Stimulated activated CD4-positive, alpha-beta T cell treated with anti-CD3 and anti-CD28 coated beads, TNF-alpha, amount 100 ng/mL, for 4 hours (primary cell): ENCODE measurements around the gene ORC2.
"Not testable (repeated sequence)": the region's sequence is repeated elsewhere in the genome, so short reads cannot be mapped to it uniquely, and the experiment has no call there.

Experiments used
- DNase-seq, 3 experiments: peaks; one replicate each; pipeline ENCODE4 v3.0.0-alpha.2; 2020; ENCODE audit warnings: low read depth in 3 of 3

ORC2 gene

DNA sequence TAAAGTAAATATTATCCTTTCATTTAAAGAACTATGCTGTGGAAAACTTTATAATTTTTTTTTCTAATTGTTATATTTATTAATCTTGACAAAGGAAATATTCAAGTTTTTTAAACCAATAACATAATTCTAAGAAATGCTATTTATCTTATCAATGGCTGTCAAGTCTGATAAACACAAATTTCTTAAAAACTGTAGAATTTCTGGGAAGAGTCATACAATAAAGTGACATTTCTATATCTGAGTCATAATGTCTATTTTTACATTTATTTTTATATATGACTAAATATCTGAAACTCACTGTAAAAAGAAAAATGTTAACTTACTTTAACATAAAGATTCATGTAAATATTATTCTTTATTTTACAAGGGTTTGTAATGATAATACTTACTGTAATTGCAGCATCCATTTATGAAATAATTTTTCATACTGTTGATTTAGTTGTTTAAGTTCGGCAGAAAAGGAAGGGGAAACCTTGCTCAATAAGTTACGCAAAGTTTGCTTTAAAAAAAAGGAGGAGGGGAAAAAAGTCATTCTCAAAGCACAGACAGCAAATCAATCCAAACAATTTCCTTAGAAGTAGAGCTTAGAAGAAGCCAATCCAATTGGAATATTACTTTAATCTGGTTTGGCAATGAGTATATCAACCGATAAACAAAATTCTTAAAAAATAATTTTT lies 32.4 kb downstream of the ORC2 start:
- no peak for DNase-seq

DNA sequence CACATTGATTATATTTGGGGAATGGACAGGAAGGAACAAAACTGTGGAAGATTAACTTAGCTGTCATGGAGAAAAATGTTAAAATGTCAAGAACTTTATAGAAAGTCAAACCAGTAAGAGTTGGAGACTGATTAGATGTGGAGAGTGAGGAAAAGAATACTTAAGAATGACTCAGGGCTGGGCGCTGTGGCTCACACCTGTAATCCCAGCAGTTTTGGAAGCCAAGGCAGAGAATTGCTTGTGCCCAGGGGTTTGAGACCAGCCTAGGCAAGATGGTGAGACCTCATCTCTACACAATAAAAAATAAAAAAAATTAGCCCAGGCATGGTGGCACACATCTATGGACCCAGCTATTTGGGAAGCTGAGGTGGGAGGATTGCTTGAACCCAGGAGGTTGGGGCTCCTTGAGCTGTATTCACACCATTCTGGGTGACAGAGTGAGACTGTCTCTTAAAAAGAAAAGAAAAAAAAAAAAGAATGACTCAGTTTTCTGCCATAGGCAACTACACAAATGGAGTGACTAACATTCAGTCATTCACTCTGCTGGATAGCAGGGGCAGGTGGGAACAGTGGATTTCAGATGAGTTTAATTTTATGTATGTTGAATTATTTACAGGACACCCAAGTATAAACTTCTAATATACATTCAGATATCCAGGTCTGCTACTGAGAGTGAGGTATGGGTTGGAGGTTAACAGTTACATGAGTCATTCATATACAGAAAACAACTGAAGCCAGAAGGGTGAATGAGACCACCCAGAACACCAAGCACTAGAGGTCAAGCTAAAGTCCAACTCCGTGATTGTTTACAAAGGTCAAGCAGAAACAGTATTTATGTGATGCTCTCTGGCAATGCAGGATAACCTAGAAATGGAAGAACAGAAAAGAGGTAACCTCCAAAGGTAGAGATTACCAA lies 33.9 kb downstream of the ORC2 start:
- no peak for DNase-seq

DNA sequence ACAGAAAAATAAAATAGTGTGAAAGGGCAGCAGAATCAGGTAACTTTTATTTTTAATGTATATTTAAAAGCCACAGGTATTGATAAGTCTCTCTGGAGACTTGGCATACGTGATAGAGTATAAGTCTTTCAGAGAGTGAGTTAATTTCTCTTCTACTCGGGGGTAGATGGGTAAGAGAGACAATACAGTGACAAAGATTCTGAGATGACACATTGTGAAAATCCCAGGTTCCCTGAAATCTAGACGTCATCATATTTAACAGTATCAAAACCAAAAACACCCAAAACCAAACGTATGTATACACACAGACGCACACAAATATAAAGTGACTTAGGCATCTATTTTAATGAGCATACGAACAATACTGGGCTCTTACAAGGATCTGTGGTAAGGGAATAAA lies 41.0 kb downstream of the ORC2 start:
- no peak for DNase-seq

DNA sequence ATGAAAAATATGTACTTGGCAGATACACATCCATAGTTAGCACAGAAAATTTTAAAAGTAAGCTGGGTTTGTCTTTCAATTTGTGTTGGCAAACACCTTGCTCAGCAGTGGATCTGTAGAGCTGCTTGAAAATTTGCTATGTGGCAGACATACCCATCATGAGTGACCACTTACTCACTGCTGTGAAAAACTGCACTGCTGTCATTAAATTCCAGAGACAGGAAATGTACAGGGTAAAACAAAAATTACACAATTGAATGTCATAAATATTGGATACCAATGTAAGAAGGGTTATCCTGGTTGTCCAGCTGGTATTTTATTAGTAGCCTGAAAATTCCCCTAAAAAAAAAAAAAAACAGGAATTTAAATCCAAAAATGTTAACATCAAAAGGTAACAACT lies 49.8 kb downstream of the ORC2 start:
- no peak for DNase-seq

DNA sequence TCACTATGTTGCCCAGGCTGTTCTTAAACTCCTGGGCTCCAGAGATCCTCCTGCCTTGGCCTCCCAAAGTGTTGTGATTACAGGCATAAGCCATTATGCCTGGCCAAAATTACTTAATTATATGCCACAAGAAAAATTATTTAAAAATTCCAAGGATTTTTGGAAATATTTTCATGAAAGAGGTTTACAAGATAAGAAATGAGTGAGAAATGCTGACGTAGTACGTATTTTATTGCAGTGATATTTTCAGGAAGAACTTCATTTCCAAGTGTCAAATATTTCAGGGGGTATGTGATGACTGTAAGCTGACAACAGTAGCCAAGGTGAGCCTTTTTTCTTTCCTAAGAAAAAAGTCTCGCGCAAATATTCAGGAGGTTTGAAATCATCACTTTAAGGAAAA lies 53.5 kb downstream of the ORC2 start:
- no peak for DNase-seq

DNA sequence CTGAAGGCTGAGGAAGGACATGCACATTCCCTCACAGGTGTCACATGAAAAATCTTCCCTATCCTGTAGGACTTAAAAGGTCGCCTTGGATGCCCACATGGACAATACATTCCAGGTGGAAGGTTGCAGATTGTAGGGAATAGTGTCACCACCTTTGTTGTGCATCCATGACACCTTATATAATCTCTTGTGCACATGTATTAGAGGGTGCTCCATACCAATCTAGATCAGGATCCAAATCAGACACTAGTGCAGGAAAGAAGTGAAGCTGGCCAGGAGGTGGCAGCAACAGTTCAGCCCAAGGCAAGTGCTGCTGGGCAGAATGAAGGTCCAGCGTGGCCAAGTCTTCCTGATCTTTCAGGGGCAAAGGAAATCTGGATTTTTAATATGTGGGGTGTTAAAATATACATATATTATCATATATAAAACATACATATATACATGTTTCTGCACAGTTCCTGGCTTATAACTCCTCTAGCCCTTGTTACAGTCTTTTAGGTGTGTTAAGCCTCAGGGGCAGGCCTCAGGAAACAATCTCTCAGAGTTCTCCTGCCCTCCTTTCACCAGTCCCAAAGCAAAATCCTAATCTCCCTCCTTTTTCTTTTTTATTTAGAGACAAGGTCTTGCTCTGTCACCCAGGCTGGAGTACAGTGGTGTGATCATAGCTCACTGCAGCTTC lies 57.7 kb downstream of the ORC2 start:
- DNase-seq: peak in 1 of 3 experiments; percentile 24

DNA sequence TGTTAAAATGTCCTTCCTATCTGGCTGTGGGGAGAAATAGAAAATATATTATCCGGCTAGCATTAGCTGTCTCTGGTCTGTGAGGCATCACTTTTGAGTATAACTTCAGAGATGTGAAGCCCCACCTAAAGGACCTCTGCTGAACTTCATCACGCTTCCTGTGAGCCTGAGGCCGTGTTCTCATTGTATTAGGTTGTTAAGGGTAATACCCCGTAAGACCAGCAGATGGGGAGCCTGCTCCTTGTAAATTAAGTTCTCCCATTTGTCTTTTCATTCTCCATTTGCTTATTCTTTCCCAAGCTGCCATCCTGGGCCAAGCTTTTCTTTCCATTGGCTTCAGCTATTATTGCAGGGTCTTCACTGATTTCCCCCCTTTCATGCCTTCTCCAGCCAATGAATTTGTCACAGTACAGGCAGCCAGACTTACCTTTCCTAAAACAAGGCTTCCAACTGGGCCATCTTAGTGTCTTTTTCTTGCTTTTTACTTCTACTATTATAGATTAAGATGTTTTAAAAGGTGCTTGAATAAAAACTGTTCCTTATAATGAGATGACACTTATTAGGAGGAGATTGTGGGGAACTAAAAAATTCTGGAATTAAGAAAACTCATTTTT lies 61.9 kb downstream of the ORC2 start:
- DNase-seq: peak in 2 of 3 experiments; percentile 40 to 57

DNA sequence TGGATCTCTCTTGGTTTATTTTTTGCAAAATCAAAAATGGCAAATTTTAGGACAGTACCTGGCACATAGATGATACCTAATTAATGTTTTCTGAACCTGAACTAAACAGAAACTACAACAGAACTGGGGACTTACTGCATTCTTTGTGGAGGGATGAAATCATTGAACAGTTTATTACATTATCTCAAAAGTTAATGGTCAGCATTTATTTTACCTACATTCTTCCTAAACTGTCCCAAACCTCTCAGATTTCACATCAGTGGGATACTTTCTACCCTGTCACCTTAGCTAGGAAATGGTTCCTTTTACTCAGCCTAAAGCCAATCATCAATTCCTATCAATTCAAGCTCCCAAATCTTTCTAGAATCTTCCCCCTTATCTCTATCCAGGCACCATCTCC lies 64.0 kb downstream of the ORC2 start:
- no peak for DNase-seq

DNA sequence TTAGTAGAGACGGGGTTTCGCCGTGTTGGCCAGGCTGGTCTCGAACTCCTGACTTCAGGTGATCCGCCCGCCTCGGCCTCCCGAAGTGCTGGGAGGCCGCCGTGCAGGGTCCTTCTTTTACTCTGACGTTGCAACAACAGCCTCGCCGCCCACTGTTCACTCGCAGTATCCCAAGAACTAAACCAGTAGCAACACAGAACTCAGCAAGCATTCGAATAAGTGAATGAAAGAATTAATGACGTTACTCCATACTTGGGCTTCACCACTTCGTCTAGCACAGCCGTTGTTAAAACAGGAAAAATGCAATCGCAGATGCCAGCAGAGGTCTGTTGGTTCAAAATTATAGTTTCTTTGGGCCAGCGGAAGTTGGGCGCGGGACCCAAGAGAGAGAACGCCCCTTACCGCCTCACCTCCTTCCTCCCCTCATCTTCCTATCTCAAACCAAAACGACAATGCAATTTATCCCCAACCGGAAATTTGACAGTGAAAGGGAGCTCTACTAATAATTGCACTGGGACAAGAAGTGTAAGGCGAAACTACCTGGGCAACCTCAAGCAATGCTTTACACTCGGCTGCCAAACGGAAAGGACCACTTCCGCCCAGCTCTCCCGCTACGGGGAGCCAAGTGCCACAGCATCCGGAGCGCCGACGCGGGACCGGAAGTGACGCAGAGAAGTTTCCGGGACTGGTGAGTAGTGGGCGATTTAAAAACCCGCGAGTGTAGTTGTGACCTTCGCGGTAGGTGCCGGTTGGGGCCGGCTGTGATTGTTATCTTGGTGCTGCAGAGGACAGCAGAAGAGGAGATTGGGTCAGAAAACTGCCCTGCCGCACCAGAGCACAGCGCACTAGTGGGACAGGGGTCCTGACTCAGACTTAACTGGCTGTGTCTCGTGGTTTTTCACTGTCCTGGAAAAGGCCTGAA lies 74.5 kb downstream of the ORC2 start, which contains the start of the genes NIF3L1 and PPIL3:
Gene NIF3L1 (plus strand): TSS at position 668 of the 922 bp plus-strand sequence. CDS start 2,573 bp downstream, outside the sequence.
Gene PPIL3 (minus strand): TSS at position 374 of the 922 bp plus-strand sequence. CDS start 1,462 bp downstream, outside the sequence.
- peak; percentile 90 to 93 (median 91) for DNase-seq

DNA sequence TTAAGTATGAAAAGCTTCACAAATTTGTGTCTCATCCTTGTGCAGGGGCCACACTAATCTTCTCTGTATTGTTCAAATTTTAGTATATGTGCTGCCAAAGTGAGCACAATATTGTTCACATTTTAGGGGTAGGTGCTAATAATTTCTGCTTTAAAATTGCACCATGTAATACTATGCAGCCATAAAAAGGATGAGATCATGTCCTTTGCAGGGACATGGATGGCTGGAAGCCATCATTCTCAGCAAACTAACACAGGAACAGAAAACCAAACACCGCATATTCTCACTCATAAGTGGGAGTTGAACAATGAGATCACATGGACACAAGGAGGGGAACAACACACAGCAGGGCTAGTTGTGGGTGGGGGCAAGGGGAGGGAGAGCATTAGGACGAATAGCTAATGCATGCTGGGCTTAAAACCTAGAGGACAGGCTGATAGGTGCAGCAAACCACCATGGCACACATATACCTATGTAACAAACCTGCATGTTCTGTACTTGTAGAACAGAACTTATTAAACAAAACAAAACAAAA lies 81.7 kb downstream of the ORC2 start:
- not testable (repeated sequence) for DNase-seq

DNA sequence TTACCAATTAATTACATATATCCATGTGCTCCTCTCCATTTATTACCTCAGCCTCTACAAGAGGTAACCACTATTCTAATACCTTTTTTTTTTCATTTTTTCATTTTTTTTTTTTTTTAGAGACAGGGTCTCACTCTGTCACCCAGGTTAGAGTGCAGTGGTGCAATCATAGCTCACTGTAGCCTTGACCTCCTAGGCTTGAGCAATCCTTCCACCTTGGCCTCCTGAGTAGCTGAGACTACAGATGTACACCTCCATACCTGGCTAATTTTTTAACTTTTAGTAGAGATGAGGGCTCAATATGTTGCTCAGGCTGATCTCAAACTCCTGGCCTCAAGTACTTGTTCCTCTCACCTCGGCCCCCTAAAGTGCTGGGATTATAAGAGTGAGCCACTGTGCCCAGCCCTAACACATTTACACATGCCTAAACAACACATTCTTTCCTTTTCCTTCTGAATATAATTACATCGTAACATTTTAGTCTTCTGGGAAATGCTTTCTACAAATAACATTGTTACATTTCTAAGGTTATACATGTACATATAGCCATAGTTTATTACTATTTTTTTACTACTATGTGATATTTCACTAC lies 85.1 kb downstream of the ORC2 start:
- no peak for DNase-seq

DNA sequence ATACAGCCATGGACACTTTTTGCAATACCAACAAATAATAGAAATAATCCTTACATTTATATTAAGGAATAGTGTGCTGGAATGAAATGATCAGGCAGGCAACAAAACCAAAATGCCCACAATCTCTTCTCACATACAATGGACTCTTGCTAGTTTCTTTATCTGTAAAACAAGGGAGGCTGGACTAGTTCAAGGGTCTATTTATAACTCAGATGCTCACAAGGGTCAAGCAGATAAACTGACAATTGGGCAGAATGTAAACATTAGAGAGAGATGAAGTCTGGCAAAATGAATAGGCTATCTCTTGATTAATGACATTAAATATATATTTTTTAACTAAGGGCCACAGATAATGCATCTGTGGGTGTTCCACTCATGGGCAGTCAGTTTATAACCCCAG lies 86.0 kb downstream of the ORC2 start:
- no peak for DNase-seq

DNA sequence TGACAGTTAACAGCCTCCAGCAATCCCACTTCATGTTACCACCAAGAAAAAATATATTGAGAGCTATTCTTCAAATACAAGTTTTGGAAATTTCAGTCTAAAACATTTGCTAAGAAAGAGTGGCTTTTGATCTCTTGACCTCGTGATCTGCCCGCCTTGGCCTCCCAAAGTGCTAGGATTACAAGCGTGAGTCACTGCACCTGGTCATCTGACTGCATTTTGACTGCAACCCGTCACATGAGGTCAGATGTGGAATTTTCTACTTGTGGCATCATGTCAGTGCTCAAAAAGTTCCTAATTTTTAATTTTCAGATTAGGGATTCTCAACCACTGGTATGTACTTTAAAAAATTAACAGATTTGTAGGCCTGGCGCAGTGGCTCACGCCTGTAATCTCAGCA lies 89.9 kb downstream of the ORC2 start:
- DNase-seq: no peak

DNA sequence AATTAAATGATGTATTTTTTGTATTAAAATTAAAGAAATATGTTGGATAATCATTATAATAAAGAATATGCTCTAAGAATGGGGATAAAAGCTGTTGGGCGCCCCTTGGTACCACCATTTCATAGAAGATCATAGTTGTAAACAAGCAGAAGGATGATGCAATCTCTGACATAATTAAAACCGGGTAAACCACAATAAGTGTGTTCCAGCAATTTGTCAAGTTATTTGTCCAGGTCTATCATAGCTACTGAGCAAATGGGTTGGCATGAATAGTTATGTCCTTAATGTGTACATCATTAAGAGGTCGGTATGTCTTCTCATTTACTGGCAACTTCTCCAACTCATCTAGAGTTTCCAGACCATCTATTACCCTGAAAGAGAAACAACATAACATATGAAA lies 92.3 kb downstream of the ORC2 start:
- no peak for DNase-seq

DNA sequence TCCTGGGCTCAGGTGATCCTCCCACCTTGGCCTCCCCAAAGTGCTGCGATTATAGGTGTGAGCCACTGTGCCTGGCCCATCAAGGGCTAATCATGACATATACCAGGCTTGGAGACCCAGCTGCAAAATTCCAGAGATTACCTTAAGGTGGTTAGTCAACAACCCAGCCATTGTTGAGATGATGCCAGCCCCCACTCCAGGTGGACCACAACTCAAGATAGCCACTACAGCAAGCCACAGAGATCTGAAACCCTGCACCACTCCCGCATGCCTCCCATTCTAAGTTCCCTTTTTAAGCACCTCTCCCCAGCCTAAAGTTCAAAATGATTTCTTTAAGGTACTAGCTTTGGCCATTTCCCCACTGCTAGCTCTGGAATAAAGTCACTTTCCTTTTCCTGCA lies 94.4 kb downstream of the ORC2 start:
- DNase-seq: no peak

DNA sequence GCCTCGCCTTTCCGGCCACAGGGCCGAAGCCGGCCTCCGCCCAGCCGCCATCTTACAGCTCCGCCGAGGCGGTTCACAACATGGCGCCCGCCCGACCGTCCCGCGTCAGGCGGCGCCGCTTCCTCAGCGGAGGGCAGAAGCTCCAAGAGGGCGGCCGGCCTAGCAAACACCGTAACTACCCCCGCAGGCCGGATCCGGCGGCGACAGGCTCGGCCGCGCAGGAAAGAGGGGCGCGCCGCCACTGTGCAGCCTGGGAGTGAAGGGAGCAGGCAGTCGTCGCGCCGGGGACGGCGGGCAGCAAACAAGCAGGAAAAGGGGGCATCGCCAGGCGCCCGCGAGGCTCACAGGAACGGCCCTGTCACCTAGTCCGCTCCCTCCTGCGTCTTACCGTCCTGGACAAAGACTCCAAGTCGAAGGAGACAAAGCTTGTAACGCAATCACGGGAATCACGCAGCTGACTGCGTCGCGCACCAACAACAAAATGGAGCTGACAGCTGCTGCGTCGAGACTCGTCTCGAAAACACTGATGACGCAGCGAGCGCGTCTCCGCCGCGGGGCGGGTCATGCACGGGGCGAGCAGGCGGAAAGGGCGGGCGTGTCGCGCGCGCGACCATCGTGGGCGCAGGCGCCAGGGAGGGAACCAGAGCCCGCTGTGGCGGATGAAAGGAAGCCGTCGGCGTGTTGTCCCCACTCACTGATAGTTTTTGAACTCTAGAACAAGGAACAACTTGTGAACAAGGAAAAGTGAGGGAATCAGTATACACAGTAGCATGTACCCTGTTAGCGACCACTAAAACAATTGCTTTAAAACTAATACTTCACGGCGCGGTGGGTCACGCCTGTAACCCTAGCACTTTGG lies 99.1 kb downstream of the ORC2 start, which contains the start of gene CLK1:
Gene CLK1 (minus strand): TSS at position 483 of the 859 bp plus-strand sequence. CDS start 2,796 bp downstream, outside the sequence.
- peak; percentile 89 to 96 (median 90) for DNase-seq

DNA sequence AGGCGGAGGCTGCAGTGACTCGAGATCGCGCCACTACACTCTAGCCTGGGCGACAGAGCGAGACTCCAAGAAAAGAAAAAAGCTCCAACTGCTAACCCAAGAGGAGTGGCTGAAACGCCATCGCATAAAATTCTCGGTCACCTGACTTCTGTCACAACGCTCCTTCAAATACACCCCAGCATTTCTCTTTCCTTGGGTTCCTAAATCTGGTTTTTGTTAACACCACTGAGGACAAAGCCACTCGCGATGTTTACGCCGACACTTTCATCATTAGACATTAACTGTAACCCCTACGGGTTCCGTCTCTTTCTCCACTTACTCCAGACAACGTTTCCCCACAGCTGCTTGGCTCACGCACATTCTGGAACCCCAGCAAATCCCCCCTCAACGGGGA lies 99.7 kb downstream of the ORC2 start:
- DNase-seq: no peak

DNA sequence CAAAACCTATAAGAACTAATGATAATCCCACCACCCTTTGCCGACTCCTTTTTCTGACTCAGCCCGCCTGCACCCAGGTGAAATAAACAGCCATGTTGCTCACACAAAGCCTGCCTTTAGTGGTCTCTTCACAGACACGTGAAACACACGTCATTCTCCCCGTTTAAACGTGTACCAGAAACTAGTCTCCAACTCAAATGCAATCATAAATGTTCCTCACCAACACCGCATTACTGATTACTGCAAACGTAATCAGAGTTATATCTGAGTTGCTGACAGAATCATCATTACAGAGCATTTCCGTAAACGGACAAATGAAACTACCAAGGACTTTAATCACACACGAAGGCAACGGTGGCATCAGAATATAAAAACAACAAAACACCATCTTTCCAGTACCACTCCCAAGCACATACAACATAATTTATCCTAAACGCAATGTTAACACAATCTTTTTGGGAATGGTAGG lies 100.9 kb downstream of the ORC2 start:
- DNase-seq: peak; percentile 22 to 38 (median 31)
